Pericardium fibroblast (primary cell): ENCODE data around the gene ZNF763. TPM values are rescaled to one million over a fixed set of nuclear protein-coding genes. Genes with fewer than 3 reads are reported as not detected.

Experiments used
- total RNA-seq: library from RNA; depleted of rRNA; stranded (reverse); fragments of >200 nt; gene quantifications from 2 replicates; pipeline ENCODE4 v1.2.3, GENCODE V29; 2015

The ZNF763 gene
- total RNA-seq, result 0.85 and 1.6 TPM in 2 replicates

GRCh38 chr19:11964858-11965645 is at the start of gene ZNF763:
TSS of gene ZNF763 (plus strand) at chr19:11965040. CDS start at chr19:11965209, 169 bp downstream.

GRCh38 chr19:11924886-11925650 is 39.8 kb upstream of the ZNF763 start, which contains the start of gene ZNF700:
TSS of gene ZNF700 (plus strand) at chr19:11925107. CDS start at chr19:11925211, 104 bp downstream.

Other genes with a start within 250 kb of the ZNF763 start
- 0.85 and 2.7 TPM in 2 replicates for gene ZNF823, start 226.1 kb upstream of the ZNF763 start, total RNA-seq
- gene ZNF441, start 198.0 kb upstream of the ZNF763 start, total RNA-seq, result 2.0 and 3.7 TPM in 2 replicates
- gene ZNF491, start 166.5 kb upstream of the ZNF763 start, total RNA-seq, result 0.58 TPM in 1 of 2 replicates, not detected in the other
- gene ZNF440, start 150.8 kb upstream of the ZNF763 start, total RNA-seq, result 2.7 and 4.8 TPM in 2 replicates
- 0.34 and 2.1 TPM in 2 replicates for gene ZNF439, start 116.3 kb upstream of the ZNF763 start, total RNA-seq
- 3.4 and 5.8 TPM in 2 replicates for gene ZNF69, start 77.3 kb upstream of the ZNF763 start, total RNA-seq
- gene ZNF700, start 39.9 kb upstream of the ZNF763 start, total RNA-seq, result 3.1 and 4.9 TPM in 2 replicates
- gene ZNF433, start 70.6 kb downstream of the ZNF763 start, total RNA-seq, result 2.3 and 3.8 TPM in 2 replicates
- gene ZNF878, start 87.9 kb downstream of the ZNF763 start, total RNA-seq, result not detected in 2 replicates
- 3.7 and 5.4 TPM in 2 replicates for gene ZNF844, start 99.7 kb downstream of the ZNF763 start, total RNA-seq
- 3.3 and 12.5 TPM in 2 replicates for gene ZNF20, start 175.3 kb downstream of the ZNF763 start, total RNA-seq
- gene ZNF625, start 191.7 kb downstream of the ZNF763 start, total RNA-seq, result 0.26 and 5.8 TPM in 2 replicates
- 4.6 and 6.6 TPM in 2 replicates for gene ZNF136, start 198.1 kb downstream of the ZNF763 start, total RNA-seq